ENCODE data around the gene MYO15B. TPM values are rescaled to one million over a fixed set of nuclear protein-coding genes. Genes with fewer than 3 reads are reported as not detected.
A peak's percentile ranks its signal among the peaks of the same experiment; 100 is the strongest.

The MYO15B gene
- total and polyA plus RNA-seq, 4 donors, result 84.5 to 197 (median 167) TPM

DNA sequence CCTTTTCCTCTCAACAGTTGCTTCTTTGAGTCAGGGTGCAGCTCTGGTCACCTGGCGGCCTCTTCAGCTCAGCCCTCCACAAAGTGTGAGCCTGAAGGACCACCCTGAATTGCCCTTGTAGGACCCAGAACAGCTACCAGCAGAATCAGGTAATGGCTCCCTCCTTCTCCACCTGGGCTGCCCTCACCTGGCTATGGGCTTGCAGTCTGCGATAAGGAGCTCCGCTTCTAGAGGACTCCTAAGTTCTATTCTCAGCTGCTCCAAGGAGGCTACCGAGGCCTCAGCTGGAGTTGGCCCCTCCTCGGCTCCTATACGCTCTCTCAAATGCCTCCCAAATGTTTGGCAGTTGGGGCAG, 59.0 kb downstream of the MYO15B start:
- ATAC-seq (ENCODE audit: insufficient read depth, low FRiP score) (no peak), DNase-seq (no peak)
- peaks cover 2 to 20% (median 6%) of the 10 kb centered on the region in 4 donors for H3K36me3 ChIP-seq (ENCODE audit: control insufficient read depth in 4 of 4, insufficient read depth in 4 of 4, low read length in 4 of 4)
- H3K4me3 ChIP-seq, result no peak overlapping the region
- peak overlapping the region in 1 of 2 donors; percentile 26 for H3K9ac ChIP-seq (ENCODE audit: insufficient read depth in 1 of 2, low read length in 2 of 2)
- WGBS, 2 donors, result 85 to 89% methylated on average over 6 of the region's 6 CpGs
- H3K4me1 ChIP-seq (ENCODE audit: control insufficient read depth in 5 of 5, insufficient read depth in 5 of 5, low read length in 5 of 5), result peaks cover 0 to 31% (median 12%) of the 10 kb centered on the region in 5 donors
- TF ChIP-seq, protein P1, sequence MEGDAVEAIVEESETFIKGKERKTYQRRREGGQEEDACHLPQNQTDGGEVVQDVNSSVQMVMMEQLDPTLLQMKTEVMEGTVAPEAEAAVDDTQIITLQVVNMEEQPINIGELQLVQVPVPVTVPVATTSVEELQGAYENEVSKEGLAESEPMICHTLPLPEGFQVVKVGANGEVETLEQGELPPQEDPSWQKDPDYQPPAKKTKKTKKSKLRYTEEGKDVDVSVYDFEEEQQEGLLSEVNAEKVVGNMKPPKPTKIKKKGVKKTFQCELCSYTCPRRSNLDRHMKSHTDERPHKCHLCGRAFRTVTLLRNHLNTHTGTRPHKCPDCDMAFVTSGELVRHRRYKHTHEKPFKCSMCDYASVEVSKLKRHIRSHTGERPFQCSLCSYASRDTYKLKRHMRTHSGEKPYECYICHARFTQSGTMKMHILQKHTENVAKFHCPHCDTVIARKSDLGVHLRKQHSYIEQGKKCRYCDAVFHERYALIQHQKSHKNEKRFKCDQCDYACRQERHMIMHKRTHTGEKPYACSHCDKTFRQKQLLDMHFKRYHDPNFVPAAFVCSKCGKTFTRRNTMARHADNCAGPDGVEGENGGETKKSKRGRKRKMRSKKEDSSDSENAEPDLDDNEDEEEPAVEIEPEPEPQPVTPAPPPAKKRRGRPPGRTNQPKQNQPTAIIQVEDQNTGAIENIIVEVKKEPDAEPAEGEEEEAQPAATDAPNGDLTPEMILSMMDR (IDR thresholded peaks at IDR 0.05; ENCODE audit: control extremely low read depth, extremely low read depth), result no peak
- H3K9me3 ChIP-seq (ENCODE audit: control insufficient read depth in 4 of 4, insufficient read depth in 3 of 4, low read length in 3 of 4), result no peaks in the 10 kb centered on the region
- peak overlapping the region in 1 of 2 donors; percentile 98 for H3K27ac ChIP-seq (ENCODE audit: low read depth in 1 of 2, low read length in 1 of 2)
- no peaks in the 10 kb centered on the region for H3K27me3 ChIP-seq (ENCODE audit: control insufficient read depth in 3 of 3, insufficient read depth in 3 of 3, low read length in 2 of 3)

DNA sequence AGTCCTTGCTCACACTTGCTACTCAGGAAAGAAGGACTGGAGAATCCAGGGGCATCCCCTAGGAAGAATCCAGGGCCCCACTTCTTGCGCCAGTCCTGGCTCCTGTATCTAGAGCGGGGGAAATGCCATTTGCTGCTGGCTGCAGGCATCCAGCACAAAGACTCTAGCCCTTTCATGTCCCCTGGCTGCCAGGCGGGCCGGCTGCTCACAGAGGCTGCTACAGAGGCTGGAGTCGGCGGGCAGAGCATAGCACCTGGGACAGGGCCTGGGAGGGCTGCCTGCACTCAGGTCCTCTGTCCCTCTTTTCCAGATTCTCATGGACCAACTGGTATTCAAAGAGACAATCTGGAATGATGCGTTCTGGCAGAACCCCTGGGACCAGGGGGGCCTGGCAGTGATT, 59.5 kb downstream of the MYO15B start:
- H3K9ac ChIP-seq (ENCODE audit: insufficient read depth in 1 of 2, low read length in 2 of 2), result peak overlapping the region in 1 of 2 donors; percentile 26
- H3K9me3 ChIP-seq (ENCODE audit: control insufficient read depth in 4 of 4, insufficient read depth in 3 of 4, low read length in 3 of 4), result no peaks in the 10 kb centered on the region
- peaks cover 2 to 20% (median 6%) of the 10 kb centered on the region in 4 donors for H3K36me3 ChIP-seq (ENCODE audit: control insufficient read depth in 4 of 4, insufficient read depth in 4 of 4, low read length in 4 of 4)
- peak overlapping the region in 1 of 2 donors; percentile 98 for H3K27ac ChIP-seq (ENCODE audit: low read depth in 1 of 2, low read length in 1 of 2)
- 91 to 94% methylated on average over 7 of the region's 7 CpGs for WGBS, 2 donors
- H3K27me3 ChIP-seq (ENCODE audit: control insufficient read depth in 3 of 3, insufficient read depth in 3 of 3, low read length in 2 of 3), result no peaks in the 10 kb centered on the region
- peaks cover 0 to 27% (median 7%) of the 10 kb centered on the region in 5 donors for H3K4me1 ChIP-seq (ENCODE audit: control insufficient read depth in 5 of 5, insufficient read depth in 5 of 5, low read length in 5 of 5)
- ATAC-seq (ENCODE audit: insufficient read depth, low FRiP score) (no peak), DNase-seq (no peak)
- H3K4me3 ChIP-seq, result no peak overlapping the region
- TF ChIP-seq, protein P1 (IDR thresholded peaks at IDR 0.05; ENCODE audit: control extremely low read depth, extremely low read depth), result no peak

DNA sequence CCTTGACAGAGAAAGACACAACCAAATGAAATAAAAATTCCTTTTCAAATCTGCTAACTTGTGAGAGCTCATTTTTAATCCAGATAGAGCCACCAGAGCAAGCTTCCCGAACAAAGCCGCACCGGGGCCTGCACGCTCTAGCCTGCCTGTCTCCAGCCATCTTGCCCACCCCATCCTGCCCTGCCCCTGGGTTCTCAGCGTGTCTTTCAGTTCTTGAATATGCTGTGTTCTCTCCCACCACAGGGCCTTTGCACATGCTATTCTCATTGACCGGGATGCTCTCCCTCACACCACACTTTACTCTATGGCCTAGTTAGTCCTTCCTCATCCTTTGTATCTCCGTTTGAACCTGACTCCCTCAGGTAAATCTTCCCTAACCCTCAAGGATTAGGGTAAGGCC, 60.3 kb downstream of the MYO15B start:
- DNase-seq (no peak), ATAC-seq (ENCODE audit: insufficient read depth, low FRiP score) (no peak)
- Histone ChIP-seq H3K9me3 (ENCODE audit: control insufficient read depth in 4 of 4, insufficient read depth in 3 of 4, low read length in 3 of 4) (no peaks in the 10 kb centered on the region), H3K4me3 (no peak overlapping the region), H3K4me1 (ENCODE audit: control insufficient read depth in 5 of 5, insufficient read depth in 5 of 5, low read length in 5 of 5) (peaks cover 0 to 22% (median 7%) of the 10 kb centered on the region in 5 donors), H3K27ac (ENCODE audit: low read depth in 1 of 2, low read length in 1 of 2) (no peak overlapping the region), H3K36me3 (ENCODE audit: control insufficient read depth in 4 of 4, insufficient read depth in 4 of 4, low read length in 4 of 4) (peaks cover 4 to 22% (median 6%) of the 10 kb centered on the region in 4 donors), H3K9ac (ENCODE audit: insufficient read depth in 1 of 2, low read length in 2 of 2) (no peak overlapping the region), H3K27me3 (ENCODE audit: control insufficient read depth in 3 of 3, insufficient read depth in 3 of 3, low read length in 2 of 3) (no peaks in the 10 kb centered on the region)
- 98 to 99% methylated on average over 7 of the region's 7 CpGs for WGBS, 2 donors
- TF ChIP-seq, protein P1 (IDR thresholded peaks at IDR 0.05; ENCODE audit: control extremely low read depth, extremely low read depth), result no peak

DNA sequence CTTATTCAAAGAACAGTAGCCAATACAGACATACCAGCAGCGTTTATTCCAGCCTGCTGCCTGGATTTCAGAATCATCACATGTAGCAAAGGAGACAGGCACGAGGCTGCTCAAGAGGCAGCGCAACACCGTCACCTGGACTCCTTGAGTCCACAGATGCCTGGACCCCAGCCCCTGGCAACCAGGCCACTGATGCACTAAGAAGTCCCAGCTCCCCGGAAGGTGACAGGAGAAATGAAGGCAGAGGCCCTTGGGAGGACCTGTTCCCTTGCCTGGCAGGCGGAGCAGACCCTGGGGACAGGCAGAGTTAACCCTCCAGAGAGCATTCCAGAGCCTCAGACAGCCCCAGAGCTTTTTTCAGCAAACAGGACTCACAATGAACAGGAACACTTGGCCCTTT, 62.1 kb downstream of the MYO15B start:
- no peak overlapping the region for H3K9ac ChIP-seq (ENCODE audit: insufficient read depth in 1 of 2, low read length in 2 of 2)
- H3K27ac ChIP-seq (ENCODE audit: low read depth in 1 of 2, low read length in 1 of 2), result no peak overlapping the region
- H3K4me3 ChIP-seq, result no peak overlapping the region
- ATAC-seq (ENCODE audit: insufficient read depth, low FRiP score), result no peak
- H3K27me3 ChIP-seq (ENCODE audit: control insufficient read depth in 3 of 3, insufficient read depth in 3 of 3, low read length in 2 of 3), result no peaks in the 10 kb centered on the region
- H3K4me1 ChIP-seq (ENCODE audit: control insufficient read depth in 5 of 5, insufficient read depth in 5 of 5, low read length in 5 of 5), result peaks cover 0 to 20% (median 7%) of the 10 kb centered on the region in 5 donors
- WGBS, 2 donors, result 91 to 97% methylated on average over 6 of the region's 6 CpGs
- H3K9me3 ChIP-seq (ENCODE audit: control insufficient read depth in 4 of 4, insufficient read depth in 3 of 4, low read length in 3 of 4), result no peaks in the 10 kb centered on the region
- TF ChIP-seq, protein P1 (IDR thresholded peaks at IDR 0.05; ENCODE audit: control extremely low read depth, extremely low read depth), result no peak
- H3K36me3 ChIP-seq (ENCODE audit: control insufficient read depth in 4 of 4, insufficient read depth in 4 of 4, low read length in 4 of 4), result peaks cover 4 to 20% (median 6%) of the 10 kb centered on the region in 4 donors
- DNase-seq, result no peak

Measured in lung (tissue), 12 donors.